GM23338 (cell line): ENCODE data around the gene TMEM131L. TPM values are rescaled to one million over a fixed set of nuclear protein-coding genes. Genes with fewer than 3 reads are reported as not detected.

Experiments used
- ATAC-seq: fragments of 200-7000 bp; cut with Tn5 transposase; 3 replicates; pipeline ENCODE4 v1.9.1; 2020
- DNase-seq: peaks from one replicate; pipeline ENCODE4 v3.0.0-alpha.2; 2015; ENCODE audit warnings: low spot score
- H2AFZ ChIP-seq: fragments of 200-600 bp; sonication (generic); 2 replicates; pipeline ENCODE4 v1.8.0; 2016; ENCODE audit warnings: antibody characterized with exemption, mild to moderate bottlenecking, moderate library complexity
- H3F3A ChIP-seq: fragments of 200-600 bp; sonication (generic); replicated peaks from 2 replicates; pipeline ENCODE4 v1.8.0; 2017; ENCODE audit warnings: antibody characterized with exemption, mixed run types, low read depth
- H3K27ac ChIP-seq: fragments of 200-600 bp; sonication (generic); 2 replicates; pipeline ENCODE4 v1.6.1; 2016; ENCODE audit warnings: low read depth
- H3K27me3 ChIP-seq: fragments of 200-600 bp; sonication (generic); 2 replicates; pipeline ENCODE4 v1.8.0; 2016; ENCODE audit warnings: mild to moderate bottlenecking, mixed run types, moderate library complexity; ENCODE audit not compliant: insufficient read depth
- H3K36me3 ChIP-seq: fragments of 200-600 bp; sonication (generic); 2 replicates; pipeline ENCODE4 v1.8.0; 2016; ENCODE audit warnings: mild to moderate bottlenecking; ENCODE audit not compliant: insufficient read depth
- H3K4me1 ChIP-seq: fragments of 200-600 bp; sonication (generic); 2 replicates; pipeline ENCODE4 v1.8.0; 2016; ENCODE audit warnings: mild to moderate bottlenecking, moderate library complexity; ENCODE audit not compliant: insufficient read depth
- H3K4me2 ChIP-seq: fragments of 200-600 bp; sonication (generic); 2 replicates; pipeline ENCODE4 v1.7.1; 2017; ENCODE audit warnings: mixed run types
- H3K4me3 ChIP-seq: fragments of 200-600 bp; sonication (generic); 2 replicates; pipeline ENCODE4 v1.6.1; 2016; ENCODE audit warnings: mixed run types
- H3K79me2 ChIP-seq: fragments of 200-600 bp; sonication (generic); replicated peaks from 2 replicates; pipeline ENCODE4 v1.8.0; 2017; ENCODE audit warnings: mild to moderate bottlenecking; ENCODE audit not compliant: insufficient read depth
- H3K9me2 ChIP-seq: fragments of 200-600 bp; sonication (generic); 2 replicates; pipeline ENCODE4 v1.8.0; 2017; ENCODE audit not compliant: insufficient read depth
- H4K20me1 ChIP-seq: fragments of 200-600 bp; sonication (generic); replicated peaks from 2 replicates; pipeline ENCODE4 v1.8.0; 2017; ENCODE audit warnings: mild to moderate bottlenecking; ENCODE audit not compliant: insufficient read depth
- H3K27ac Mint-ChIP-seq: 2 replicates; pipeline ENCODE4 v1.8.0; 2020; ENCODE audit warnings: inconsistent platforms, mild to moderate bottlenecking, moderate library complexity, mixed read lengths
- H3K27me3 Mint-ChIP-seq: 3 replicates; pipeline ENCODE4 v1.8.0; 2022; ENCODE audit warnings: low read depth, mild to moderate bottlenecking, moderate library complexity, mixed read lengths, inconsistent platforms; ENCODE audit not compliant: insufficient read depth, poor library complexity
- H3K36me3 Mint-ChIP-seq: 3 replicates; pipeline ENCODE4 v1.8.0; 2021; ENCODE audit warnings: low read depth, mild to moderate bottlenecking, inconsistent platforms, moderate library complexity, mixed read lengths
- H3K4me1 Mint-ChIP-seq: 3 replicates; pipeline ENCODE4 v1.8.0; 2020; ENCODE audit warnings: mild to moderate bottlenecking, inconsistent platforms, mixed read lengths
- H3K4me3 Mint-ChIP-seq: 3 replicates; pipeline ENCODE4 v1.8.0; 2021; ENCODE audit warnings: moderate library complexity, mild to moderate bottlenecking, inconsistent platforms, mixed read lengths
- H3K9me3 Mint-ChIP-seq: 3 replicates; pipeline ENCODE4 v1.8.0; 2020; ENCODE audit warnings: moderate library complexity, mild to moderate bottlenecking, inconsistent platforms, mixed read lengths
- CREB1 ChIP-seq: fragments of 250-450 bp; sonication (Bioruptor Pico); IDR thresholded peaks from 2 replicates; pipeline ENCODE4 v1.5.0; 2020; ENCODE audit warnings: low read depth, mild to moderate bottlenecking, moderate library complexity
- CTCF ChIP-seq, 2 experiments: fragments of 200-600 bp in 1 of 2; sonication (generic) in 1 of 2; conservative IDR thresholded peaks; 2 replicates each; pipeline versions ENCODE4 v1.5.1 to v1.6.1; 2016 to 2017; ENCODE audit warnings: antibody characterized with exemption in 2 of 2, low read depth in 2 of 2, mild to moderate bottlenecking in 2 of 2, moderate library complexity in 1 of 2
- EZH2phosphoT487 ChIP-seq: fragments of 200-600 bp; sonication (generic); IDR thresholded peaks from one replicate; pipeline ENCODE4 v1.8.1; 2018; ENCODE audit warnings: antibody characterized with exemption; ENCODE audit not compliant: unreplicated experiment
- JUNB ChIP-seq: IDR thresholded peaks from one replicate; pipeline ENCODE4 v1.6.1; 2016; ENCODE audit warnings: antibody characterized with exemption; ENCODE audit not compliant: unreplicated experiment
- STAT1 ChIP-seq: IDR thresholded peaks from one replicate; pipeline ENCODE4 v1.6.1; 2016; ENCODE audit warnings: antibody characterized with exemption; ENCODE audit not compliant: unreplicated experiment
- ZNF114 ChIP-seq: fragments of 250-450 bp; sonication (Bioruptor Pico); IDR thresholded peaks from 2 replicates; pipeline ENCODE4 v1.5.0; 2020; ENCODE audit warnings: mild to moderate bottlenecking, moderate library complexity
- polyA plus RNA-seq: library from polyadenylated mRNA; unstranded; fragments of >200 nt; fragmentation: Nextera tagmentation; extraction: Ambion mirVana; gene quantifications from 2 replicates; pipeline ENCODE4 v1.2.1, GENCODE V29; 2016
- total RNA-seq: library from RNA; depleted of rRNA; stranded (reverse); fragments of >200 nt; shearing (Covaris generic); gene quantifications from 2 replicates; pipeline ENCODE4 v1.2.3, GENCODE V29; 2014
- TF ChIP-seq, protein P1 (sequence below): fragments of 250-450 bp; sonication (Bioruptor Pico); IDR thresholded peaks from 2 replicates; pipeline ENCODE4 v1.5.0; 2020; ENCODE audit warnings: mild to moderate bottlenecking, moderate library complexity

The TMEM131L gene
- total and polyA plus RNA-seq, 2 experiments from 2014 or later = 11.1 to 32.2 TPM

GRCh38 chr4:153521999-153522801 lies 56.0 kb downstream of the TMEM131L start (continued):
- TF ChIP-seq, protein P1, sequence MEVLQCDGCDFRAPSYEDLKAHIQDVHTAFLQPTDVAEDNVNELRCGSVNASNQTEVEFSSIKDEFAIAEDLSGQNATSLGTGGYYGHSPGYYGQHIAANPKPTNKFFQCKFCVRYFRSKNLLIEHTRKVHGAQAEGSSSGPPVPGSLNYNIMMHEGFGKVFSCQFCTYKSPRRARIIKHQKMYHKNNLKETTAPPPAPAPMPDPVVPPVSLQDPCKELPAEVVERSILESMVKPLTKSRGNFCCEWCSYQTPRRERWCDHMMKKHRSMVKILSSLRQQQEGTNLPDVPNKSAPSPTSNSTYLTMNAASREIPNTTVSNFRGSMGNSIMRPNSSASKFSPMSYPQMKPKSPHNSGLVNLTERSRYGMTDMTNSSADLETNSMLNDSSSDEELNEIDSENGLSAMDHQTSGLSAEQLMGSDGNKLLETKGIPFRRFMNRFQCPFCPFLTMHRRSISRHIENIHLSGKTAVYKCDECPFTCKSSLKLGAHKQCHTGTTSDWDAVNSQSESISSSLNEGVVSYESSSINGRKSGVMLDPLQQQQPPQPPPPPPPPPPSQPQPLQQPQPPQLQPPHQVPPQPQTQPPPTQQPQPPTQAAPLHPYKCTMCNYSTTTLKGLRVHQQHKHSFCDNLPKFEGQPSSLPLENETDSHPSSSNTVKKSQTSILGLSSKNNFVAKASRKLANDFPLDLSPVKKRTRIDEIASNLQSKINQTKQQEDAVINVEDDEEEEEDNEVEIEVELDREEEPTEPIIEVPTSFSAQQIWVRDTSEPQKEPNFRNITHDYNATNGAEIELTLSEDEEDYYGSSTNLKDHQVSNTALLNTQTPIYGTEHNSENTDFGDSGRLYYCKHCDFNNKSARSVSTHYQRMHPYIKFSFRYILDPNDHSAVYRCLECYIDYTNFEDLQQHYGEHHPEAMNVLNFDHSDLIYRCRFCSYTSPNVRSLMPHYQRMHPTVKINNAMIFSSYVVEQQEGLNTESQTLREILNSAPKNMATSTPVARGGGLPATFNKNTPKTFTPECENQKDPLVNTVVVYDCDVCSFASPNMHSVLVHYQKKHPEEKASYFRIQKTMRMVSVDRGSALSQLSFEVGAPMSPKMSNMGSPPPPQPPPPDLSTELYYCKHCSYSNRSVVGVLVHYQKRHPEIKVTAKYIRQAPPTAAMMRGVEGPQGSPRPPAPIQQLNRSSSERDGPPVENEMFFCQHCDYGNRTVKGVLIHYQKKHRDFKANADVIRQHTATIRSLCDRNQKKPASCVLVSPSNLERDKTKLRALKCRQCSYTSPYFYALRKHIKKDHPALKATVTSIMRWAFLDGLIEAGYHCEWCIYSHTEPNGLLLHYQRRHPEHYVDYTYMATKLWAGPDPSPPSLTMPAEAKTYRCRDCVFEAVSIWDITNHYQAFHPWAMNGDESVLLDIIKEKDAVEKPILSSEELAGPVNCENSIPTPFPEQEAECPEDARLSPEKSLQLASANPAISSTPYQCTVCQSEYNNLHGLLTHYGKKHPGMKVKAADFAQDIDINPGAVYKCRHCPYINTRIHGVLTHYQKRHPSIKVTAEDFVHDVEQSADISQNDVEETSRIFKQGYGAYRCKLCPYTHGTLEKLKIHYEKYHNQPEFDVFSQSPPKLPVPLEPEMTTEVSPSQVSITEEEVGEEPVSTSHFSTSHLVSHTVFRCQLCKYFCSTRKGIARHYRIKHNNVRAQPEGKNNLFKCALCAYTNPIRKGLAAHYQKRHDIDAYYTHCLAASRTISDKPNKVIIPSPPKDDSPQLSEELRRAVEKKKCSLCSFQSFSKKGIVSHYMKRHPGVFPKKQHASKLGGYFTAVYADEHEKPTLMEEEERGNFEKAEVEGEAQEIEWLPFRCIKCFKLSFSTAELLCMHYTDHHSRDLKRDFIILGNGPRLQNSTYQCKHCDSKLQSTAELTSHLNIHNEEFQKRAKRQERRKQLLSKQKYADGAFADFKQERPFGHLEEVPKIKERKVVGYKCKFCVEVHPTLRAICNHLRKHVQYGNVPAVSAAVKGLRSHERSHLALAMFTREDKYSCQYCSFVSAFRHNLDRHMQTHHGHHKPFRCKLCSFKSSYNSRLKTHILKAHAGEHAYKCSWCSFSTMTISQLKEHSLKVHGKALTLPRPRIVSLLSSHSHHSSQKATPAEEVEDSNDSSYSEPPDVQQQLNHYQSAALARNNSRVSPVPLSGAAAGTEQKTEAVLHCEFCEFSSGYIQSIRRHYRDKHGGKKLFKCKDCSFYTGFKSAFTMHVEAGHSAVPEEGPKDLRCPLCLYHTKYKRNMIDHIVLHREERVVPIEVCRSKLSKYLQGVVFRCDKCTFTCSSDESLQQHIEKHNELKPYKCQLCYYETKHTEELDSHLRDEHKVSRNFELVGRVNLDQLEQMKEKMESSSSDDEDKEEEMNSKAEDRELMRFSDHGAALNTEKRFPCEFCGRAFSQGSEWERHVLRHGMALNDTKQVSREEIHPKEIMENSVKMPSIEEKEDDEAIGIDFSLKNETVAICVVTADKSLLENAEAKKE (CRISPR knock-in tag) = no peak

- Histone ChIP-seq H3K36me3 (no peaks in the 10 kb centered on the region), H4K20me1 (peaks cover 18% of the 10 kb centered on the region; the same call in 1 of the 2 replicates), H2AFZ (no peak overlapping the region), H3F3A (no peaks in the 10 kb centered on the region), H3K79me2 (peaks cover 73% of the 10 kb centered on the region), H3K27ac (0 out of 2 replicates have a peak overlapping the region, but pooled peaks have one; percentile 0), H3K27me3 (no peaks in the 10 kb centered on the region), H3K4me2 (peak overlapping the region; percentile 63), H3K4me3 (no peak overlapping the region), H3K9me2 (no peaks in the 10 kb centered on the region), H3K4me1 (peaks cover 39% of the 10 kb centered on the region)
- peaks cover 40% of the 10 kb centered on the region for H3K4me1 Mint-ChIP-seq
- H3K36me3 Mint-ChIP-seq = peaks cover 5% of the 10 kb centered on the region; the same call in 1 of the 3 replicates
- H3K27ac Mint-ChIP-seq = no peak overlapping the region; the same call in 1 of the 2 replicates
- H3K27me3 Mint-ChIP-seq = peaks cover 2% of the 10 kb centered on the region
- H3K4me3 Mint-ChIP-seq = no peak overlapping the region
- peak; percentile 43 for ATAC-seq
- DNase-seq = no peak
- H3K9me3 Mint-ChIP-seq = no peaks in the 10 kb centered on the region
- no peak for TF ChIP-seq STAT1
- TF ChIP-seq CREB1 (CRISPR knock-in tag) = no peak
- TF ChIP-seq EZH2phosphoT487 = no peak
- TF ChIP-seq CTCF (conservative IDR thresholded peaks at IDR 0.05; ENCODE audit: low read depth in 2 of 2) = no peak
- TF ChIP-seq, protein P1 (CRISPR knock-in tag) = no peak
- no peak for TF ChIP-seq ZNF114
- TF ChIP-seq JUNB = no peak
Observed at GRCh38 chr4:153522802-153523094, 56.6 kb downstream of the TMEM131L start.
